ENCODE data around the gene HLF. TPM values are rescaled to one million over a fixed set of nuclear protein-coding genes. Genes with fewer than 3 reads are reported as not detected.

Gene HLF
- total RNA-seq, 1 experiment from 2014 or later, result 3.2 TPM

GRCh38 chr17:55324296-55324978 is 59.7 kb downstream of the HLF start:
- intact Hi-C loops (cut with micrococcal nuclease; ENCODE audit: unreplicated experiment), result no loop called here

GRCh38 chr17:55325406-55325805 is 60.6 kb downstream of the HLF start:
- H3K36me3 ChIP-seq (ENCODE audit: insufficient read depth, low read length, poor library complexity, severe bottlenecking), result no peaks in the 10 kb centered on the region
- no peak for DNase-seq (ENCODE audit: low spot score)
- TF ChIP-seq EZH2 (IDR thresholded peaks at IDR 0.05; ENCODE audit: borderline replicate concordance, low read depth, low read length, poor library complexity, severe bottlenecking), result no peak
- TF ChIP-seq CTCF (conservative IDR thresholded peaks at IDR 0.05; ENCODE audit: low read depth, low read length), result no peak
- H3K4me3 ChIP-seq (ENCODE audit: low read depth, low read length, poor library complexity, severe bottlenecking), result no peak overlapping the region
- CTCF ChIA-PET, result no interaction called here
- intact Hi-C loops (cut with micrococcal nuclease; ENCODE audit: unreplicated experiment), result no loop called here
- no TSS peak for BruUV-seq (replicated peaks)
- no peaks in the 10 kb centered on the region for H3K9me3 ChIP-seq (ENCODE audit: low read depth, low read length, poor library complexity, severe bottlenecking)
- peaks cover 4% of the 10 kb centered on the region for H3K4me1 ChIP-seq (ENCODE audit: insufficient read depth, low read length, poor library complexity, severe bottlenecking)
- no peak overlapping the region for H3K27ac ChIP-seq (ENCODE audit: low read depth, low read length, poor library complexity, severe bottlenecking)
- H3K27me3 ChIP-seq (replicated peaks; ENCODE audit: insufficient read depth, low read depth, low read length, poor library complexity), result no peaks in the 10 kb centered on the region
- POLR2A ChIA-PET (ENCODE audit: low non-redundant PET), result no interaction called here

More at GRCh38 chr17:55324296-55324978, 59.7 kb downstream of the HLF start:
- Histone ChIP-seq H3K4me1 (ENCODE audit: insufficient read depth, low read length, poor library complexity, severe bottlenecking) (peaks cover 4% of the 10 kb centered on the region), H3K4me3 (ENCODE audit: low read depth, low read length, poor library complexity, severe bottlenecking) (no peak overlapping the region), H3K36me3 (ENCODE audit: insufficient read depth, low read length, poor library complexity, severe bottlenecking) (no peaks in the 10 kb centered on the region), H3K9me3 (ENCODE audit: low read depth, low read length, poor library complexity, severe bottlenecking) (no peaks in the 10 kb centered on the region), H3K27ac (ENCODE audit: low read depth, low read length, poor library complexity, severe bottlenecking) (no peak overlapping the region), H3K27me3 (replicated peaks; ENCODE audit: insufficient read depth, low read depth, low read length, poor library complexity) (no peaks in the 10 kb centered on the region)
- no peak for DNase-seq (ENCODE audit: low spot score)
- no TSS peak for BruUV-seq (replicated peaks)
- ChIA-PET POLR2A (ENCODE audit: low non-redundant PET) (interaction anchor here (0.6 kb wide), 1 partner anchor 332 kb away, joined by 6 read pairs; no protein-coding TSS in a partner anchor), CTCF (no interaction called here)
- TF ChIP-seq EZH2 (IDR thresholded peaks at IDR 0.05; ENCODE audit: borderline replicate concordance, low read depth, low read length, poor library complexity, severe bottlenecking) (no peak), CTCF (conservative IDR thresholded peaks at IDR 0.05; ENCODE audit: low read depth, low read length) (no peak)

- ChIA-PET CTCF (no interaction called here), POLR2A (ENCODE audit: low non-redundant PET) (no interaction called here)
- H3K36me3 ChIP-seq (ENCODE audit: insufficient read depth, low read length, poor library complexity, severe bottlenecking), result no peaks in the 10 kb centered on the region
- intact Hi-C loops (cut with micrococcal nuclease; ENCODE audit: unreplicated experiment), result no loop called here
- no peaks in the 10 kb centered on the region for H3K9me3 ChIP-seq (ENCODE audit: low read depth, low read length, poor library complexity, severe bottlenecking)
- no peak overlapping the region for H3K4me3 ChIP-seq (ENCODE audit: low read depth, low read length, poor library complexity, severe bottlenecking)
- H3K4me1 ChIP-seq (ENCODE audit: insufficient read depth, low read length, poor library complexity, severe bottlenecking), result peaks cover 4% of the 10 kb centered on the region
- no TSS peak for BruUV-seq (replicated peaks)
- H3K27ac ChIP-seq (ENCODE audit: low read depth, low read length, poor library complexity, severe bottlenecking), result no peak overlapping the region
- DNase-seq (ENCODE audit: low spot score), result no peak
- no peaks in the 10 kb centered on the region for H3K27me3 ChIP-seq (replicated peaks; ENCODE audit: insufficient read depth, low read depth, low read length, poor library complexity)
- TF ChIP-seq EZH2 (IDR thresholded peaks at IDR 0.05; ENCODE audit: borderline replicate concordance, low read depth, low read length, poor library complexity, severe bottlenecking), result no peak
- no peak for TF ChIP-seq CTCF (conservative IDR thresholded peaks at IDR 0.05; ENCODE audit: low read depth, low read length)
Observed at GRCh38 chr17:55326030-55326429, 61.3 kb downstream of the HLF start.

Data from A673 (cell line).